Stimulated activated CD8-positive, alpha-beta memory T cell treated with anti-CD3 and anti-CD28 coated beads, Interleukin-7, amount 100 ng/mL, for 24 hours (primary cell): ENCODE data around the gene ERBB3.

Source experiments
- DNase-seq: peaks from one replicate; pipeline ENCODE4 v3.0.0-alpha.2; 2020; ENCODE audit warnings: low read depth

Gene ERBB3

DNA sequence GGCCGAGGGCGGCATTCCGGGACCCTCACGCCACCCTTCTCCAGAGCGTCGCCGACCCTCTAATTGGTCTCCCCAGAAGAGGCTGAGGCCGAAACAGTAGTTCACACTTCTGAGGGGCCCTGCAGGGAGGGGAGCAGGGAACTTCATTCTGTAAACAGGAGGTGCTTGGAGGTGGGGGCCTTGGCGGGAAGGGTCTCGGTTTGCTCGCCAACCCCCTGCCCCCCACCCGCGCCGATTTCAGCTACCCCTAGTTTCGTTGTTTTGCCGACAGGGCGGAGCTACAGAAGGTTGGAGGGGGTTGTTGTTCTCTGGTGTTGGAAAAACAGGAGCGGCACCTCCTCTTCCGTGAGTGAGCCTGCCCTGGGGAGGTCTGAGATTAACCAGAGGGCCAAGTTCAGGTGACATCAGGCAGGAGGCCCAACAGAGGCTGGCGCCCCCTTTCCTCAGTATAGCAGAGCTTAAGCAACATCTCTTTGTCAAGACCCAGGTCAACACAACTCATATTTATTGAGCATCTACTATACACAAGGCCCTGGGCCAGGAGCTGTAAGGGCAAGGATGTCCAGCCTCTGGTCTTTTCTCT lies 682 bp downstream of the ERBB3 start:
- no peak for DNase-seq

DNA sequence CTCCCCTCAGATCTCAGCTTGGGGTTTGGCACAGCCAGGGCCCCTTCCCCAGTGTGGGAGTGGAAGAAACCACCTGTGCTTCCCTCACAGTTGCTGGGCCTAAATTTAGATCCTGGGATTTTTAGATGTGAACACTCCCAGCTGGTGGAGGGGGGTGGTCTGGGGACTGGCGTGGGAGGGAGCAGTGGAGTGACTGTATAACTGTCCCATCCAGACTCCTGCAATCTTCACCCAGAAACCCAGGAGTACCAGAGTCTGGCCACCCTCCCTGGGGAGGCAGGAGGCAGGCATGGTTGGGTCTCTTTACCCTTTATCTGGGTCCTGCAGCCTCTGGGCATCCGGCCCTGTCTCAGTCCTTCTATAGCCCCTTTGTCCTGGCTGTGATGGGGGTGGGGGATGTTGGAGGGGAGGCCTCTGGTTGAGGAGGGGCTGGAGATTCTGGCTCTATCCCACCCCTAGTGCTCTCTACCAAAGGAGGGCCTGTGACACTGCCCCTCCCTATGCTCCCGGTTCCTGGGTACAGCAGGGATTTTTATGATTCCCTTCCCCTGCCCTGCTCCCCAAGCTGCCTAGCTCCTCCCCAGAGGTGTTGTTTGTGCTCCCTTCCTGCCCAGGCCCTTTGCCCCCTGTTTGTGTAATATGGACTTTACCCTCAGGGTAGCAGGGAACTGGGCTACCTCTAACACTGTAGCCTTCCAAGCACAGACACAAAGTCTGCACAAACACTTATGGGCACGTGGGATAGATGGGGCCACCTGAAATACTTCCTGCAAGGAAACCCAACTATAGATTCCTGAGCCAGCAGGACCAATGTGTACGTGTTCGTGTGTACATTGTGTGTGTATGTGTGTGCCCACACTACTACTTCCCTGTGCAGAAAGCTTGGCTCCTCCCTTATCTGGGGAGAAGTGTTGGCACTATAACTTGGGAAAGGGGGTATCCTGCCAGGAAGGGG lies 1.7 kb downstream of the ERBB3 start:
- DNase-seq: no peak

DNA sequence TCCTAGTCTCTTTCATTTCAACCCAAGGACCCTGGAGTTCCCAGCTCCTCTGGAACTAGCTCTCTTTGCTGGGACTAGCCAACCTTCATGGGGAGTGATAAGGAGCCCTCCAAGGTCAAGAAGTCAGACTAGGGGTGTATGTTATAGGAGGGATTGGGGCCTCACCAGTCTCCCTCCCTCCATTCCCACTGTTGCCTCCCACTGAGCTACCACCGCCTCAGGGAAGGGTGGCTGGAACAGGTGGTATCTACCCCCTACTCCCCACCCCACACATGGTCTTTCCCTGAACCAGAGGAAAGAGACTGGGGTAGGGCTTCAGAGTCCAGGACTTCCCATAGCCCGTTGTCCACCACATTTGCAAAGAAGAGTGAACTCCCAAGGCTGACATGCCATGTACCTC lies 2.4 kb downstream of the ERBB3 start:
- DNase-seq: no peak

DNA sequence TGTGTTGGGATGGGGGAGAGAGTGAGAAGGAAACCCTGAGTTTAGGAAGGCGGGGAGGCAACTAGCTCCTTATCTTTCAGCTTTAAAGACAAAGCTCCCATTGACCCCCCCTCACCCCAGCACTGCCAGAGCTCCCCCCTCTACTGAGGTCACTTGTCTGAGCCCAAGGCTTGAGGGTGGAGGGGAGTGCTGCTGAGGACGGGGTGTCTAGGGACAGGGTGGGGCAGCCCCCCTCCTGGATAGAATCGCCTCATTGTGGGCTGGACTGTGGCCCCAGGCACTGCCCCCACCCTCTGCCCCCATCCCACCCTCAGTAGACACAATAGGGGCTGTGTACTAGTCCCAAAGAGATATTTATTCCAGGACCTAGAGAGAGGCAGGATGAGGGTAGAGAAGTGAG lies 3.0 kb downstream of the ERBB3 start:
- no peak for DNase-seq

DNA sequence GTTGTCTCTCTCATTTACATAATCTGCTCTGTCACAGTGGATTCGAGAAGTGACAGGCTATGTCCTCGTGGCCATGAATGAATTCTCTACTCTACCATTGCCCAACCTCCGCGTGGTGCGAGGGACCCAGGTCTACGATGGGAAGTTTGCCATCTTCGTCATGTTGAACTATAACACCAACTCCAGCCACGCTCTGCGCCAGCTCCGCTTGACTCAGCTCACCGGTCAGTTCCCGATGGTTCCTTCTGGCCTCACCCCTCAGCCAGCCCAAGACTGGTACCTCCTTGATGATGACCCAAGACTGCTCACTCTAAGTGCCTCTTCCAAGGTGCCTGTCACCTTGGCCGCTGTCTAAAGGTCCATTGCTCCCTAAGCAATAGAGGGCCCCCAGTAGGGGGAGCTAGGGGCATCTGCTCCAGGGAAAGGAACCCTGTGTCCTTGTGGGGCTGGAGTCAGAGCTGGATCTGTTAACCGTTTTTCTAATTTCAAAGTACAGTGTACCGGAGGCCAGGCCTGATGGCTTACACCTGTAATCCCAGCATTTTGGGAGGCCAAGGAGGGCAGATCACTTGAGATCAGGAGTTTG lies 5.1 kb downstream of the ERBB3 start:
- DNase-seq: no peak

DNA sequence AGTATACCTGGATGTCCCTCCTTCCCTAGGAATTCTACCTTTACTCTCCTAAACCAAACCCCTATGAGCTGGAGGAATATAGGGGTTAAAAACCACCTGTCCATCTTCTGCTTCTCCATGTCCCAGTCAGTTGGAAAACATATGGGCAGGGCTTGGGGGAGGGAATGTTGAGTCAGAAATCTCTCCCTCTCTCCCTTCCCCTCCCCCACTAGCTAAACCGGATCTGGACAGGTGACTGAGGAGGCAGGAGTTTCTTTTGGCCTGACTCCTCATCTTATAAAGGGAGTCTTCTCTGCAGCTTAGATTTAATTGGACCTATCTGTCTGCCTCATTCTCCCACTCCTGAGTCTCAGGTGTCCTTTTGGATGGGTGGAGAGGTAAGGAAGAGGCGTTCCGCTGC lies 6.1 kb downstream of the ERBB3 start:
- no peak for DNase-seq

DNA sequence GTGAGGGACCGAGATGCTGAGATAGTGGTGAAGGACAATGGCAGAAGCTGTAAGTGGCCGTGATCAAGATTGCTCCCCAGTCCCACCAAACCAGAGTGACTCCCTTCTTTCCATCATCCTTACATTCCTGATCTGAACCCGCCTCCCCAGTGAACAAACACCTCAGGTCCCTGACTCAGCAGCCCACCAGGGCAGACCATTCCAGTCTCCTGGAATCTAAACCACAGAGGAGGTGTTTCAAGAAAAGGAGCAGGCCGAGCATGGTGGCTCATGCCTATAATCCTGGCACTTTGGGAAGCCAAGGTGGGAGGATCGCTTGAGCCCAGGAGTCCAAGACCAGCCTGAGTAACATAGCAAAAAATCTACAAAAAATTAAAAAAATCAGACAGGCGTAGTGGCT lies 6.6 kb downstream of the ERBB3 start:
- no peak for DNase-seq

DNA sequence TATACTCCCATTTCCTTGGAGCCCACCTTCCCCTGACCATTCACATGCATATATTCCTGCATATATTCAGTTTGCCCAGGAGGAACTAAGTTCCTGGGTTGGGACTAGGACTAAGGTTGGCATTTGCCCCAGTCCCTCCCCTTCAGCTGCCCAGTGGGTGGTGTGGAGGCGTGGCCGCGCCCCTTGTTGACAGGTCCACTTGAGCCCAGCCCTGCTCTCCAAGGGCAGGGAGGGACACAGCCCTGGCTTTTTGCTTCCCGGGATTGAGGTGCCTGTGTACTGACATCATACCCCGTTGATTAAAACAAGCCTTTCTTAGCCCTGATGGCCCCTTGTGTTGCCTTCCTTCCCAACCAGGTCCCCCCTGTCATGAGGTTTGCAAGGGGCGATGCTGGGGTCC lies 7.3 kb downstream of the ERBB3 start:
- no peak for DNase-seq

DNA sequence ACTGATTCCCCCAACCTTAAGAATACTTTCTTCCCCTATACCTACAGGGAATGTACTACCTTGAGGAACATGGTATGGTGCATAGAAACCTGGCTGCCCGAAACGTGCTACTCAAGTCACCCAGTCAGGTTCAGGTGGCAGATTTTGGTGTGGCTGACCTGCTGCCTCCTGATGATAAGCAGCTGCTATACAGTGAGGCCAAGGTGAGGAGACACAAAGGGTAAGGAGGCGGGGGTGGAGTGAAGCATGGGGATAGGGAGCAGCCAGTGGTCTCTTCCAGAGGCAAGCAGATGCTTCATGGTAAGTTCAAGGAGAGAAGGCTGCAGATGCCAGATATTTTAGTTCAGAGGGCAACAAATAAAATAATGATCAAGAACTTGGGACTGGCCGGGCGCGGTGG lies 17.8 kb downstream of the ERBB3 start:
- no peak for DNase-seq

DNA sequence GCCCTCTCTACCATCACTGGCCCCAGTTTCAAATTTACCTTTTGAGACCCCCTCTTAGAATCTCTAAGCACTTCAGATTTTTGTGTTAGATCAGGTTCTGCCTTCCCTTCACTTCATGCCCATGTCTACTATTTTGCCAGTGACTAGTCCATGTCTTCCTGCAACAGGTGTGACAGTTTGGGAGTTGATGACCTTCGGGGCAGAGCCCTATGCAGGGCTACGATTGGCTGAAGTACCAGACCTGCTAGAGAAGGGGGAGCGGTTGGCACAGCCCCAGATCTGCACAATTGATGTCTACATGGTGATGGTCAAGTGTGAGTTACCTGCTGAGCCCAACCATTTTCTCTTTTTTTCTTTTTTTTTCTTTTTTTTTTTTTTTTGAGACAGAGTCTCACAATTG lies 18.6 kb downstream of the ERBB3 start:
- DNase-seq: no peak

DNA sequence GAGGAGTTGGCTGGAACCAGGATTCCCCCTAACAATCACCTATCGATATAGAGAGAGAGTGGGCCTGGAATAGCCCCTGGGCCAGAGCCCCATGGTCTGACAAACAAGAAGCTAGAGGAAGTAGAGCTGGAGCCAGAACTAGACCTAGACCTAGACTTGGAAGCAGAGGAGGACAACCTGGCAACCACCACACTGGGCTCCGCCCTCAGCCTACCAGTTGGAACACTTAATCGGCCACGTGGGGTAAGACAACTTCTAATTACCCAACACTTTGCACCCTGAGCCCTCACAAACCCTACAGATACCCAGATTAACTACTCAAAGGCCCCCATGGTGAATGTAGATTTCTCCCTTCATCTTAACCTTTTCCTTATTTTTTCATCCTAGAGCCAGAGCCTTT lies 19.8 kb downstream of the ERBB3 start:
- DNase-seq: no peak

DNA sequence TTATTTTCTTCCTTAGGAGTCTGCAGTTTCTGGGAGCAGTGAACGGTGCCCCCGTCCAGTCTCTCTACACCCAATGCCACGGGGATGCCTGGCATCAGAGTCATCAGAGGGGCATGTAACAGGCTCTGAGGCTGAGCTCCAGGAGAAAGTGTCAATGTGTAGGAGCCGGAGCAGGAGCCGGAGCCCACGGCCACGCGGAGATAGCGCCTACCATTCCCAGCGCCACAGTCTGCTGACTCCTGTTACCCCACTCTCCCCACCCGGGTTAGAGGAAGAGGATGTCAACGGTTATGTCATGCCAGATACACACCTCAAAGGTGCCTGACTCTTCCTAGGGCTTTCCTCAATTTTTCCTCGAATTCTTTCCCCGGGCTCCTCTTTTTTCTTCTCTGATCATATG lies 21.1 kb downstream of the ERBB3 start:
- no peak for DNase-seq

DNA sequence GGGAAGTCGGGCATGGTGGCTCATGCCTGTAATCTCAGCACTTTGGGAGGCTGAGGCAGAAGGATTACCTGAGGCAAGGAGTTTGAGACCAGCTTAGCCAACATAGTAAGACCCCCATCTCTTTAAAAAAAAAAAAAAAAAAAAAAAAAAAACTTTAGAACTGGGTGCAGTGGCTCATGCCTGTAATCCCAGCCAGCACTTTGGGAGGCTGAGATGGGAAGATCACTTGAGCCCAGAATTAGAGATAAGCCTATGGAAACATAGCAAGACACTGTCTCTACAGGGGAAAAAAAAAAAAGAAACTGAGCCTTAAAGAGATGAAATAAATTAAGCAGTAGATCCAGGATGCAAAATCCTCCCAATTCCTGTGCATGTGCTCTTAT lies 22.7 kb downstream of the ERBB3 start:
- no peak for DNase-seq

DNA sequence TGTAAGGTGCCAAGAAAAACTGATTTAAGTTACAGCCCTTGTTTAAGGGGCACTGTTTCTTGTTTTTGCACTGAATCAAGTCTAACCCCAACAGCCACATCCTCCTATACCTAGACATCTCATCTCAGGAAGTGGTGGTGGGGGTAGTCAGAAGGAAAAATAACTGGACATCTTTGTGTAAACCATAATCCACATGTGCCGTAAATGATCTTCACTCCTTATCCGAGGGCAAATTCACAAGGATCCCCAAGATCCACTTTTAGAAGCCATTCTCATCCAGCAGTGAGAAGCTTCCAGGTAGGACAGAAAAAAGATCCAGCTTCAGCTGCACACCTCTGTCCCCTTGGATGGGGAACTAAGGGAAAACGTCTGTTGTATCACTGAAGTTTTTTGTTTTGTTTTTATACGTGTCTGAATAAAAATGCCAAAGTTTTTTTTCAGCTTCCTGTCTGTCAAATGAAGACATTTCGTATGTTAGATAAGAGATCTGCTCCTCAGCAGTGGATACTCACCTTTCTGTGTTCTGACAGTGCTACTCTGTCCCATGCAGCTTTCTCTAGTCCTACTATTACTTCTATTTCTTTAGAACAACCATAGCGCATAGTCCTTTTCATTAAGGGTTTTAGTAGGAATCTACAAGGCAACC lies 23.2 kb downstream of the ERBB3 start:
- DNase-seq: no peak

DNA sequence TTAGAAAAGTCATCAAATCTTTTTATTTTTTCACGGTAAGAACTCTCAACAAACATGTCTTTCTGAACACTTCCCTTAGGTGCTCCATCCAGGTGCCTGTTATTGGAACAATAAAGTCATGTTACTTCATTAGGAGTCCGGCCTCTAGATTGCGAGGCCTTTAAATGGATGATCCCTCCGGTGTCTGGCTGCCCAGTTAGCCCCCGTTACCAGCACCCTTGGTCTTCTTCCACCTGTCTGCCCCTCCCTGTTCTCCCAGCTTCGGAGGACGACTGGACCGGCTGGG lies 23.8 kb downstream of the ERBB3 start:
- no peak for DNase-seq

DNA sequence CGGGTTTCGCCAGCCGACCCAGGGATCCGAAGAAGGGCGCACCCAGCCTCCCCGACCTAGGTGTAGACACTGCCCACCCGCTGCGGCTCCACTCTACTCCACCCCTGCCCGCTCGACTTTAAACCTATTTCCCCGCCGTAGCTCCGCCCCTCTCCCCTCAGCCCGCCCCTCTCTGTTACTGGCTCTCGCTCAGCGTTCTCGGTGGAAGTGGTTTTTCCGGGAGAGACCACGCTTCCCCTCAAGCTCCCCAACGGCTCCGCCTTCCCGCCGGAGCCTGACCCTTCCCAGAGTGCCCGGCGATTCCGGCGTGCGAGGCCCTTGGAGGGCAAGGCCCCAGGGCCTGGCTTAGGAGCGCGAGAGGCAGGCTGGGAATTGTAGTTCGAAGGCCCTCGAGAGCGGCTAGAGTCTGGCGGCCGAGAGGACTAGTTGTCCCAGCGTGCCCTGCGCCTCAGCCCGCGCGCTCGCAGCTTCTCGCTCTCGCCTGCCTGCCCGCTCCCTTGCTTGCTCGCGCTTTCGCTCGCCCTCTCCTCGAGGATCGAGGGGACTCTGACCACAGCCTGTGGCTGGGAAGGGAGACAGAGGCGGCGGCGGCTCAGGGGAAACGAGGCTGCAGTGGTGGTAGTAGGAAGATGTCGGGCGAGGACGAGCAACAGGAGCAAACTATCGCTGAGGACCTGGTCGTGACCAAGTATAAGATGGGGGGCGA lies 24.3 kb downstream of the ERBB3 start, which contains the start of gene PA2G4:
Gene PA2G4, plus strand, starts transcription at position 451 of the 706 bp plus-strand sequence. Its CDS starts 179 bp downstream, at position 630.
- DNase-seq: peak; percentile 95

DNA sequence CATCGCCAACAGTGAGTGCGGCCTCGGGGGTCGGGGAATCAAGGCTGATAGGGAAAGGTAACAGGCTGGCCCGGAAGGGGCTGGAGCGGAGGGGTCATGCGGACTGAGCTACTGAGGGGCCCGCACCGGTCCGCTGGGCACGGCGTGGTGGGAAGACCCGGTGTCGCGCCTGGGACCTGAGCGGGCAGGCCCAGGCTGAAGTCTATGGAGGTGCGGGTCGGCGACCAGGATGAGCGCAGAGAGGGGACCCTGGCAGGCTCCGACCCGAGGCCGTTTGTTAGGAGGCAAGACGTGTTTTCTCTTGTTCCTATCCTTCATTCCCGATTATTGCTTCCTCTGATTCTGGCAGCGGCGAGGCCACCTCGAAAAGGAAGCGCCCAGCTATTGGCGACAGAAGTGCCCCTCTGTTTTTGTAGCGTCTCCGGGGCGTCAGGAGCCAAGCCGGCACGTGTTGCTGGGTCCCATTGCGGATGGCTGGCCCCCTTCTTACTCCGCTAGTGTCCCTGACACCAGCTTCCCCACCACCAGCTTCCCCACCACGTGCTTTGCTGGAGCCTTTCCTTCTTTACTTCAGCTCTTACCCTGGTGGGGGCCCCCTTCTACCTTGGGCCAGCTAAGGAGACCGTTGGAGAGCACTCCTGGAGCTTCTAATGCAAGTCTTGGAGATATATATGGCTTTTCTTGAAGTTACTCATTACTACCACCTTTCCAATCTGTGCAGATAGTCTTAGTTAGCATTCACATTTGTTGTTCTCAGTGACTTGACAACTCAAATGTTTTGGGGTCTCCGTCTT lies 25.0 kb downstream of the ERBB3 start:
- DNase-seq: no peak

DNA sequence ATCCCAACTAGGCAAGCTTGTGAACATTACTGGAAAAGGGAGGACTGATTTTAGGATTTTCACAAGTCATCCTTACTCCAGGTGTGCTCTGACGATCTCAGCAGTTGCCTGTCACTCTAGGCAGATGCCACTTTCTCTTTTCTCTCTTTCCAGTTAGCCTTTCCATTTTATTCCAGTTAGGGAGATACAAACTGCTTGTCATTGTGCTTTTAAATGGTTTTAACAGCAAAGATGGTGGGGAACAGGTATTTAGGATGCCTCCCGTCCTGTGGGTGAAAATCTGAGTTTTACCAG lies 25.6 kb downstream of the ERBB3 start:
- DNase-seq: no peak

DNA sequence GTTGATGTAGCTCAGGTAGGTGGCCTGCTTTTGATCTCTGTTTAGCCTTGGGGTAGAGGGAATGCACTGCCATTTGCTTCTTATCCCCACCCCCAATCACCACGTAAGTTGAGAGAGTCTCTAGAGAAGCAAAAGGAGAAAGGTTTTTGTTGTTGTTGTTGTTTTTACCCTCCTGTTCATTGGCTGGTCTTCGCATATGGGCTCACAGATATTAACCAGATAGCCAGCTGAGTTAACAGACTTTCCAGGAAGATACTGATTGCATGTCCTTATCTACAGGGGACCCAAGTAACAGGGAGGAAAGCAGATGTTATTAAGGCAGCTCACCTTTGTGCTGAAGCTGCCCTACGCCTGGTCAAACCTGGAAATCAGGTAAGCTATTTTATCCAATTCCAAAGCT lies 27.3 kb downstream of the ERBB3 start:
- no peak for DNase-seq

DNA sequence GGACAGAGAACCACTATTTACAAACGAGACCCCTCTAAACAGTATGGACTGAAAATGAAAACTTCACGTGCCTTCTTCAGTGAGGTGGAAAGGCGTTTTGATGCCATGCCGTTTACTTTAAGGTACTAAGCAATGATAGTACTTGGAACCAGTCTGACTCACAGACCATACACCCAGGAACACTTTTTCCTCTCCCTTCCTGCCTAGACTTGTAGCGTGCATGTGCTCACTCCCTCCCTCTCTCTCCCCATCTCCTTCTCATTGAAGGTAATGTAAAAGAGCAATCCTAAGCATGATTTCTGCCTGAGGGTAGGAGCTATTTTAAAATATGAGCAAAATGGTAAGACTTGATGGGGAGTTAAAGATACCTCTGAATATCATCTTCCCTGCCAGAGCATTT lies 30.6 kb downstream of the ERBB3 start:
- no peak for DNase-seq

DNA sequence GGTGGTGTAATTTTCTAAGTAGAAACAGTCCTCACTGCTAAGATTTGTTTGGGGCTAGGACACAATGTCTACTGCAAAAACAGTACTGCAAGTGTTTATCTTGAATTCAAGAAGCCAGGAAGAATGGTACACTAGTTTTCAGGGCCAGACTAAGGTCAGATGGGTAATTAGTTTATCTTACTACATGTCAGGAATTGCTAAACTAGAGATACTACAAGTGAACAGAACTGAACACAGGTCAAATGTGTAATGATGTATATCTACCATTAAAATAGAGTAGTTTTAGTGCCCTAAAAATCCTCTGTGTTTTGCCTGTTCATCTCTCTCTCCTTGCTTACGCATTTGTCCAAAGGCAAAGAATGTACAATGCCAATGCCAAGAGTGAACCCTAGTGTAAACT lies 34.1 kb downstream of the ERBB3 start:
- DNase-seq: no peak

DNA sequence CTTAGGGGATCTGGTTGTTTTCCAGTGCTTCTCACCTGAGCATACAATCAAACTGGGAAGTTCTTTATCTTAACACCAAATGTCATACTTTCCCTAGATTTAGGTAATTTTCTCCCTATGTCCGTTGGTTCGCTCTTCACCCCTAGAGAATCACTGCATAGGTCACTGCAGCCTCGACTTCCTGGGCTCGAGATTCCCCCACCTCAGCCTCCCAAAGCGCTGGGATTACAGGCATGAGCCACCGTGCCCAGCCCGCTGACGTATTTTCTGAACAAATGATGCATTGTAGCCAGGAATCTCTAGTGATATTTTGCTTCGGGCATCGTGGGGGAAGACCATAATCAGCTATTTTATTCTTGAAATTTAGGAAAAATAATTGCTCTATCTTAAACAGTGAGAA lies 35.4 kb downstream of the ERBB3 start:
- DNase-seq: no peak
